PC-9 (cell line): Measurements from ENCODE around the gene SOCS1.

Experiments used
- EZH2 ChIP-seq: fragments of 200-600 bp; sonication (generic); IDR thresholded peaks from 2 replicates; pipeline ENCODE4 v1.8.0; 2017; ENCODE audit warnings: antibody characterized with exemption, low read depth
- TF ChIP-seq, protein P1 (sequence below): fragments of 200-600 bp; sonication (generic); conservative IDR thresholded peaks from 2 replicates; pipeline ENCODE4 v1.6.1; 2017; ENCODE audit warnings: mixed run types, antibody characterized with exemption, mild to moderate bottlenecking, moderate library complexity

DNA sequence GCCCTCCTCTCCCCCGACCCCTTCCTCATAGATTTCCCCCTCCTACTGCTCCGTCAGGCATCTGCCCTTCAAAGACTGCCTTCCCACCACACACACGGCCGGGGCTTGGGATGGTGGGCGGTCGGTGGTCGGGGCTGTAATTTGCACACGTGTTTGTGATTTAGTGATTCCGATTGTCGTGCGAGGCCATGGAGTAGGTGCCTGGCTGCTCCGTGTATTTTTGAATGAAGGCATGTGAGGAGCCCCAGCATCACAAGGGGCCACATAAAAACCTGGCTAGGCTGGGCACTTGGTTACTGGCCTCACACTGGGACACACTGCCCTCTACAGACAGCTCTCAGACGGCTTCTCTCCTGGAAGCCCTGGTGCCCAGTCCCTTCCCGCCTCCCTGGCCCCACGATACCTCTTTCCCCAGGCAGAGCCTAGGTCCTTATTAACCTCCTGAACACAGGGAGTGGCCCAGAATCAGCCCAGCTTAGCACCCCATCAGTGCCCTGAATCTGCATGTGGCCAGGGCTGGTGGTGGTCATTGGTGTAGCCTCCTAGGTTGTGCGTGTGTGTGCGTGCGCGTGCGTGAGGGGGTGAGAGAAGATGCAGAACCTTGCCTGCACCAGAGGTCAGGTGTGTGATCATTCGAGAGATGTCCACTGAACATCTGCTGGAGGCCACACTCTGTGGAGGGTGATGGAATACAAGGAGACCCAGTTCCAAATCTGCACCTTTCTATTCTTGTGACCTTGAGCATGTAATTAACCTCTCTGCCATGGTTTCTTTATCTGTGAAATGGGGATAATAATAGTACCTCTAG, 1.3 kb upstream of the SOCS1 start:
- TF ChIP-seq, protein P1, sequence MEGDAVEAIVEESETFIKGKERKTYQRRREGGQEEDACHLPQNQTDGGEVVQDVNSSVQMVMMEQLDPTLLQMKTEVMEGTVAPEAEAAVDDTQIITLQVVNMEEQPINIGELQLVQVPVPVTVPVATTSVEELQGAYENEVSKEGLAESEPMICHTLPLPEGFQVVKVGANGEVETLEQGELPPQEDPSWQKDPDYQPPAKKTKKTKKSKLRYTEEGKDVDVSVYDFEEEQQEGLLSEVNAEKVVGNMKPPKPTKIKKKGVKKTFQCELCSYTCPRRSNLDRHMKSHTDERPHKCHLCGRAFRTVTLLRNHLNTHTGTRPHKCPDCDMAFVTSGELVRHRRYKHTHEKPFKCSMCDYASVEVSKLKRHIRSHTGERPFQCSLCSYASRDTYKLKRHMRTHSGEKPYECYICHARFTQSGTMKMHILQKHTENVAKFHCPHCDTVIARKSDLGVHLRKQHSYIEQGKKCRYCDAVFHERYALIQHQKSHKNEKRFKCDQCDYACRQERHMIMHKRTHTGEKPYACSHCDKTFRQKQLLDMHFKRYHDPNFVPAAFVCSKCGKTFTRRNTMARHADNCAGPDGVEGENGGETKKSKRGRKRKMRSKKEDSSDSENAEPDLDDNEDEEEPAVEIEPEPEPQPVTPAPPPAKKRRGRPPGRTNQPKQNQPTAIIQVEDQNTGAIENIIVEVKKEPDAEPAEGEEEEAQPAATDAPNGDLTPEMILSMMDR = peak; percentile 72
- no peak for TF ChIP-seq EZH2
